Germinal center (tissue), 1 donor: ENCODE measurements around the gene CRYBG1.
"Not testable (repeated sequence)": the region's sequence is repeated elsewhere in the genome, so short reads cannot be mapped to it uniquely, and the experiment has no call there.

ENCODE experiments used
- DNase-seq: peaks from one replicate; pipeline ENCODE4 v3.0.0; 2012; ENCODE audit warnings: mixed read lengths, low spot score

CRYBG1 gene

GRCh38 chr6:106547601-106548453 lies 187.3 kb downstream of the CRYBG1 start:
- DNase-seq: no peak

- DNase-seq: not testable (repeated sequence)
Observed at GRCh38 chr6:106548926-106549455, 188.5 kb downstream of the CRYBG1 start.

GRCh38 chr6:106549521-106549920 lies 189.0 kb downstream of the CRYBG1 start:
- DNase-seq: no peak

GRCh38 chr6:106551155-106551554 lies 190.6 kb downstream of the CRYBG1 start:
- DNase-seq: no peak

GRCh38 chr6:106553440-106553839 lies 192.9 kb downstream of the CRYBG1 start:
- DNase-seq: no peak

- DNase-seq: no peak
Observed at GRCh38 chr6:106555767-106556166, 195.2 kb downstream of the CRYBG1 start.

GRCh38 chr6:106556368-106556960 lies 195.9 kb downstream of the CRYBG1 start:
- no peak for DNase-seq

GRCh38 chr6:106557837-106558236 lies 197.3 kb downstream of the CRYBG1 start:
- no peak for DNase-seq

- DNase-seq: no peak
Observed at GRCh38 chr6:106558364-106558763, 197.8 kb downstream of the CRYBG1 start.

- DNase-seq: not testable (repeated sequence)
Observed at GRCh38 chr6:106559659-106560058, 199.1 kb downstream of the CRYBG1 start.

GRCh38 chr6:106560996-106561685 lies 200.6 kb downstream of the CRYBG1 start:
- DNase-seq: no peak

- no peak for DNase-seq
Observed at GRCh38 chr6:106561686-106562405, 201.3 kb downstream of the CRYBG1 start.

GRCh38 chr6:106563614-106564013 lies 203.1 kb downstream of the CRYBG1 start:
- no peak for DNase-seq

- DNase-seq: no peak
Observed at GRCh38 chr6:106564476-106564875, 204.0 kb downstream of the CRYBG1 start.

GRCh38 chr6:106568530-106568929 lies 208.0 kb downstream of the CRYBG1 start:
- DNase-seq: no peak

GRCh38 chr6:106569428-106569827 lies 208.9 kb downstream of the CRYBG1 start:
- no peak for DNase-seq

- DNase-seq: no peak
Observed at GRCh38 chr6:106572436-106572835, 211.9 kb downstream of the CRYBG1 start.

- no peak for DNase-seq
Observed at GRCh38 chr6:106572875-106573585, 212.5 kb downstream of the CRYBG1 start.

GRCh38 chr6:106574741-106575458 lies 214.4 kb downstream of the CRYBG1 start:
- DNase-seq: no peak

GRCh38 chr6:106579281-106579680 lies 218.8 kb downstream of the CRYBG1 start:
- DNase-seq: no peak

- no peak for DNase-seq
Observed at GRCh38 chr6:106581468-106581867, 221.0 kb downstream of the CRYBG1 start.
